Measurements from ENCODE around the gene CDX2.
"Not testable (repeated sequence)": the region's sequence is repeated elsewhere in the genome, so short reads cannot be mapped to it uniquely, and the experiment has no call there.

CDX2 gene

DNA sequence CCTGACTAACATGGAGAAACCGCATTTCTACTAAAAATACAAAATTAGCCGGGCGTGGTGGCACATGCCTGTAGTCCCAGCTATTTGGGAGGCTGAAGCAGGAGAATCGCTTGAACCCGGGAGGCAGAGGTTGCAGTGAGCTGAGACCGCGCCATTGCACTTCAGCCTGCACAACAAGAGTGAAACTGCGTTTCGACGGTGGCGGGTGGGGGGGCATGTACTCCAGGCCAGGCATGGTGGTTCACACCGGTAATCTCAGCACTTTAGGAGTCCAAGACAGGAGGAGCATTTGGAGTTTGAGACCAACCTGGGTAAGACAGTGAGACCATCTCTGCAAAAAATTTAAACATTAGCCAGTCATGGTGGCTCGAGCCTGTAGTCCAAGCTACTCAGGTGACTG is 4.9 kb downstream of the CDX2 start:
- DNase-seq, result not testable (repeated sequence)

GRCh38 chr13:27963491-27963890 is 5.6 kb downstream of the CDX2 start:
- no peak for DNase-seq

- DNase-seq, result no peak
These were observed 6.1 kb downstream of the CDX2 start for GRCh38 chr13:27962982-27963381.

GRCh38 chr13:27962128-27962841 is 6.8 kb downstream of the CDX2 start:
- DNase-seq, result no peak

- DNase-seq, result no peak
These were observed 7.7 kb downstream of the CDX2 start for GRCh38 chr13:27961227-27962085.

- no peak for DNase-seq
These were observed 8.5 kb downstream of the CDX2 start for GRCh38 chr13:27960362-27961226.

GRCh38 chr13:27959976-27960361 is 9.1 kb downstream of the CDX2 start:
- DNase-seq, result no peak

DNA sequence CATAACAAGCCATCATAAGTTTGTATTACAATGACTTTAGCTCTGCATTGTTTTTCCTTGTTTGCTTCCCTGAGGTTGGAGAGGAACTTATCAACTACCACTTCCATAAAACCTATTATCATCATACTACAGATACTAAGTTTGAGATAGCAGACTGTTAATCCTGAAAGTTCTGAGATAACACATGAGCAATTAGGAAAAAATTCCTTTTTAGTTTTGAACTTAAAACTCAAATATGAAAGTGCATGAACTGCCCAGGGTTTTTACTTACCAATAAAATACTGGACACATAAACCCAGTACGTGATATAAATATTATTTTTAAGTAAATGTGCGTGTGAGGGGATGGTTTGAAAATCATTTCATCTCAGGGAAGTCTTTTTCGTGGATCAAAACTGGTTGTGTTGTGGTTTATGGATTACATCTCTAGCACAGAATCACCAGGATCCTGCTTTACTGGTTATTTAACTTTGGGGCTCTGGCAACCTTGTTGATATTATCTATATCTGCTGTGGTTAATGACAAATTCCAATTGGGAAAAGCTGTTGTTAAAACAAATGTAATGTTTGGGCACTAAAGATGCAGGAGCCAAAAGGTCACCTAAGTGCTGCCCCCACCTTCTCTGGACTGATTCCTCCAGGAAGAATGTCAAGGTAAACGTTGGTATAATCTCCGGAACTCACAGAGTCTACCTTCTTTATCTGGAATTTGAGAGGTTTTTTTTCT is 12.4 kb downstream of the CDX2 start:
- DNase-seq, result no peak

DNA sequence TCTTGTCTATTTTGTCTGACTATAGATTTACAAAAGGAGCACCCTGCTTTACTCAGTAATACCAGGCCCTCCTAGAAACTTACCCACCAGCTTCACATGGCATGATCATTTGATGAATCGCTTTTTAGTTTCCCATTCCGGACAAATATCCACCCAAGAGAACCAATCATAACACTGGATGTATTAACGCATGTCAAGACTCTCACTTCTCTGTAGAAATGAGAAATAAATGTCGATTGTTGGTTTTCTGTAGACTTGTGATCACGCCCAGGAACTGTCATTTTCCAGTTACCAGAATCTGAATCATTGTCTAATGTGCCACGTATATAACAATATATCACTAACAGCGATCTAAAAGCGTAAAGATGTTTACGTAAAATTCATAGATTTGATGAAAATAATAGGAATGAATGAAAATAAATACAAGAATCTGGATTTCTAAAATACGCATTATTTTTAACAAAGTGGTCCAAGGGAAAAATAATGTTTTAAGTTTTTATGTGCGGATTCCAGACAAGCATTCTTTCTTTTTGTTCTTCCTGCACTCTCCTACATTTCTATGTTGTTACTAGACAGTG is 14.0 kb downstream of the CDX2 start:
- no peak for DNase-seq

- no peak for DNase-seq
These were observed 14.7 kb downstream of the CDX2 start for GRCh38 chr13:27954406-27954851.

- no peak for DNase-seq
These were observed 15.3 kb downstream of the CDX2 start for GRCh38 chr13:27953676-27954405.

GRCh38 chr13:27952876-27953675 is 16.0 kb downstream of the CDX2 start:
- DNase-seq, result no peak

- no peak for DNase-seq
These were observed 26.1 kb downstream of the CDX2 start for GRCh38 chr13:27942972-27943371.

- DNase-seq, result no peak
These were observed 35.4 kb downstream of the CDX2 start for GRCh38 chr13:27933580-27934328.

- no peak for DNase-seq
These were observed 36.0 kb downstream of the CDX2 start for GRCh38 chr13:27933118-27933517.

DNA sequence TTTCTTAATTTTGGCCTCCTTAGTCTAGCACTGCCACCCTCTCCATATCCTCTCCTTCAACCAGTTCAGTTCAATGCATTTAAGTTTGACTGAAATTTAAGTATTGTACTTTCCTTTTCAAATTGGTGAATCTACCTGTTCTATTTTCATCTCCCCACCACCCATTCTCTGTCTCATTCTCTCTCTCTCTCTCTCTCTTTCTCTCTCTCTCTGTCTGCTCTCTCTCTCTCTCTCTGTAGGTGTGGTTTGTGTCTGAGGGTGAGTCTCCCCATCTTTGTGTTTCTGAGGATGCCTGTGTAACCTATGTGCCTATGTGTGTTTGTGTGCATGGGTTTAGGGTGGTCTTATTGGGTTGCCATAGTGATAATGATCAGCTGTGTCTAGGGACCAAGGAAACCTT is 39.2 kb downstream of the CDX2 start:
- DNase-seq, result no peak

DNA sequence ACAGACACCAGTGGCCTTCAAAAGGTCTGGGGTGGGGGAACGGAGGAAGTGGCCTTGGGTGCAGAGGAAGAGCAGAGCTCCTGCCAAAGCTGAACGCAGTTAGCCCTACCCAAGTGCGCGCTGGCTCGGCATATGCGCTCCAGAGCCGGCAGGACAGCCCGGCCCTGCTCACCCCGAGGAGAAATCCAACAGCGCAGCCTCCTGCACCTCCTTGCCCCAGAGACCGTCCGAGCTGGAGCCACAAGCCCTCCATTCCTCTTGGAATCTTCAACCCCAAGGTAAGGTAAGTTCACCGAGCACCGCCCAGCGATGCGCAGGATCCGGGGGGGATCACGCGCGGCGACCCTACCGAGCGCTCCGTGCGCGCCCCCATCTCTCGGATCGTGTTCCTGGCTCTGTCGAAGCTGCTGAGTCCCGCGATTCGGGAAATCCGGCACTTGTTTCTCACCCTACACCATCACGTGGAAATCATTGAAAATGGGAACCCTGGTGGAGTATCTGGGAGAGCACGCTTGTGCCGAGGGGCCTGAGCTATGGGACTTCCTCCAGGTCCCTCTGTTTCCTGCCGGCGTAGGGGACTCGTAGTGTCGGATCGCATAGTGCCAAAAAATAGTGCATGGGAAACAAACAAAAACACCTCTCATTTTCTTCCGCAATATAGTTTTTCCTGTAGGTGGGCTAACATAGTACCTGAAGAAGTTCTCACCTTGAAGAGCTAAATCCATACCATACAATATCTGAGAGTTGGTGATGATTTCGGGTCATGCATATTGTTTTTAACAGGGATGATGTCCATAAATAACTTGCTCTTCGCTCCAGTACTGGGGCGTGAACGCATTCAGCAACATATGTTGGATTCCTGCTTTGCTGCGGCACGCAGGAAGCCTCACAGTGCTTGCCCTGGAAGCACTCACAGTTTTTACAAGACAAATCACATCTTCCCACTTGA is 40.0 kb downstream of the CDX2 start:
- DNase-seq, result no peak

- no peak for DNase-seq
These were observed 40.7 kb downstream of the CDX2 start for GRCh38 chr13:27928353-27928804.
